Liver (tissue), 9 donors: Measurements from ENCODE around the gene GRID1. TPM values are rescaled to one million over a fixed set of nuclear protein-coding genes. Genes with fewer than 3 reads are reported as not detected.

Experiments used
- DNase-seq: peaks from one replicate; pipeline ENCODE4 v3.0.0-alpha.2; 2017; ENCODE audit warnings: low spot score
- H3K27ac ChIP-seq, 2 donors: one replicate each; pipeline ENCODE4 v1.7.0; 2013; ENCODE audit warnings: inconsistent platforms in 2 of 2, low read length in 2 of 2, control low read depth in 1 of 2, low read depth in 1 of 2, mild to moderate bottlenecking in 1 of 2
- H3K27me3 ChIP-seq, 4 donors: one replicate each; pipeline versions ENCODE4 v1.6.1 to v1.7.0; 2013; ENCODE audit warnings: low read length in 3 of 4, inconsistent platforms in 1 of 4, mild to moderate bottlenecking in 1 of 4, moderate library complexity in 1 of 4; ENCODE audit not compliant: control insufficient read depth in 4 of 4, insufficient read depth in 4 of 4
- H3K36me3 ChIP-seq, 4 donors: one replicate each; pipeline versions ENCODE4 v1.6.1 to v1.7.0; 2013; ENCODE audit warnings: low read length in 3 of 4, mild to moderate bottlenecking in 3 of 4, low read depth in 1 of 4, moderate library complexity in 1 of 4; ENCODE audit not compliant: control insufficient read depth in 4 of 4, insufficient read depth in 3 of 4
- H3K4me1 ChIP-seq, 4 donors: one replicate each; pipeline versions ENCODE4 v1.6.1 to v1.7.0; 2013; ENCODE audit warnings: low read length in 3 of 4, mild to moderate bottlenecking in 3 of 4, moderate library complexity in 1 of 4; ENCODE audit not compliant: control insufficient read depth in 4 of 4, insufficient read depth in 4 of 4
- H3K4me3 ChIP-seq, 3 donors: one replicate each; pipeline versions ENCODE4 v1.6.1 to v1.7.0; 2013; ENCODE audit warnings: low read length in 3 of 3, control low read depth in 1 of 3, low read depth in 1 of 3, mild to moderate bottlenecking in 1 of 3
- H3K9ac ChIP-seq, 2 donors: one replicate each; pipeline ENCODE4 v1.7.0; 2013; ENCODE audit warnings: low read length in 2 of 2, mild to moderate bottlenecking in 2 of 2, moderate library complexity in 2 of 2, control low read depth in 1 of 2, low read depth in 1 of 2
- H3K9me3 ChIP-seq, 4 donors: one replicate each; pipeline versions ENCODE4 v1.6.1 to v1.7.0; 2013; ENCODE audit warnings: low read length in 3 of 4; ENCODE audit not compliant: control insufficient read depth in 4 of 4
- ATF3 ChIP-seq: IDR thresholded peaks from 2 replicates; pipeline ENCODE4 v1.6.1; 2016; ENCODE audit warnings: antibody characterized with exemption
- EGR1 ChIP-seq, 2 donors: IDR thresholded peaks; 2 replicates each; pipeline ENCODE4 v1.6.1; 2016 to 2018; ENCODE audit warnings: antibody characterized with exemption in 2 of 2, low read depth in 2 of 2
- FOXA1 ChIP-seq: IDR thresholded peaks from 2 replicates; pipeline ENCODE4 v1.6.1; 2016; ENCODE audit warnings: antibody characterized with exemption
- FOXA2 ChIP-seq: IDR thresholded peaks from 2 replicates; pipeline ENCODE4 v1.6.1; 2016; ENCODE audit warnings: antibody characterized with exemption
- GABPA ChIP-seq, 2 donors: IDR thresholded peaks in 1 of 2; conservative IDR thresholded peaks in 1 of 2; 2 replicates each; pipeline ENCODE4 v1.6.1; 2016; ENCODE audit warnings: antibody characterized with exemption in 2 of 2, mild to moderate bottlenecking in 1 of 2, moderate library complexity in 1 of 2
- HNF4A ChIP-seq, 2 donors: conservative IDR thresholded peaks; 2 replicates each; pipeline ENCODE4 v1.6.1; 2016; ENCODE audit warnings: antibody characterized with exemption in 2 of 2, mild to moderate bottlenecking in 2 of 2
- HNF4G ChIP-seq: IDR thresholded peaks from 2 replicates; pipeline ENCODE4 v1.6.1; 2016; ENCODE audit warnings: antibody characterized with exemption
- JUND ChIP-seq, 2 donors: IDR thresholded peaks; 2 replicates each; pipeline ENCODE4 v1.6.1; 2016; ENCODE audit warnings: antibody characterized with exemption in 2 of 2
- NR2F2 ChIP-seq: IDR thresholded peaks from 2 replicates; pipeline ENCODE4 v1.6.1; 2016; ENCODE audit warnings: antibody characterized with exemption
- RAD21 ChIP-seq, 2 donors: IDR thresholded peaks; 2 replicates each; pipeline ENCODE4 v1.6.1; 2016; ENCODE audit warnings: antibody characterized with exemption in 2 of 2, mild to moderate bottlenecking in 2 of 2
- RXRA ChIP-seq, 2 donors: IDR thresholded peaks; 2 replicates each; pipeline ENCODE4 v1.6.1; 2017 to 2018; ENCODE audit warnings: antibody characterized with exemption in 2 of 2, mild to moderate bottlenecking in 1 of 2
- SP1 ChIP-seq: IDR thresholded peaks from 2 replicates; pipeline ENCODE4 v1.6.1; 2018; ENCODE audit warnings: antibody characterized with exemption, mild to moderate bottlenecking
- TAF1 ChIP-seq: conservative IDR thresholded peaks from 2 replicates; pipeline ENCODE4 v1.6.1; 2016; ENCODE audit warnings: antibody characterized with exemption, mild to moderate bottlenecking
- YY1 ChIP-seq: IDR thresholded peaks from 2 replicates; pipeline ENCODE4 v1.6.1; 2016; ENCODE audit warnings: antibody characterized with exemption, mild to moderate bottlenecking
- ZBTB33 ChIP-seq: IDR thresholded peaks from 2 replicates; pipeline ENCODE4 v1.6.1; 2016; ENCODE audit warnings: antibody characterized with exemption
- WGBS: extraction: QIAGEN DNeasy Blood & Tissue Kit; methylation state at CpG from one replicate; pipeline ENCODE4 v1.1.7; 2013; 5-methylcytosine and 5-hydroxymethylcytosine counted together
- polyA plus RNA-seq, 2 donors: library from polyadenylated mRNA; stranded (reverse) in 1 of 2; unstranded in 1 of 2; fragments of 200-250 nt in 1 of 2; fragments of >200 nt in 1 of 2; fragmentation: Nextera tagmentation in 1 of 2; extraction: Ambion mirVana in 1 of 2; gene quantifications; one replicate each; pipeline versions ENCODE4 v1.2.1 to v1.2.3, GENCODE V29; 2013 to 2015
- total RNA-seq, 2 donors: library from RNA; depleted of rRNA; stranded (reverse); fragments of >200 nt; gene quantifications; one replicate each; pipeline ENCODE4 v1.2.3, GENCODE V29; 2014
- TF ChIP-seq, protein P1 (sequence below): fragments of 150-350 bp; IDR thresholded peaks from 2 replicates; pipeline ENCODE4 v1.5.1; 2017; ENCODE audit warnings: improper control_type of control experiment, low read depth, low read length; ENCODE audit not compliant: missing input control
- TF ChIP-seq, protein P2 (sequence below): IDR thresholded peaks from 2 replicates; pipeline ENCODE4 v1.6.1; 2016; ENCODE audit warnings: antibody characterized with exemption, mild to moderate bottlenecking
- donor health status: healthy.
- donor health status: healthy.
- donor health status: healthy.
- donor health status: healthy.
- donor health status: healthy.

The GRID1 gene
- total and polyA plus RNA-seq, 4 donors: 0.09 to 0.17 (median 0.14) TPM; not detected in 1

- DNase-seq: no peak
- no peaks in the 10 kb centered on the region for H3K9me3 ChIP-seq
- no peak overlapping the region for H3K9ac ChIP-seq
- H3K4me1 ChIP-seq: peaks cover 0 to 3% (median 0%) of the 10 kb centered on the region in 4 donors
- H3K27ac ChIP-seq: no peak overlapping the region
- 85% methylated on average over 12 of the region's 12 CpGs for WGBS
- H3K27me3 ChIP-seq: no peaks in the 10 kb centered on the region
- TF ChIP-seq HNF4G: no peak
- no peak for TF ChIP-seq YY1
- TF ChIP-seq, protein P1, sequence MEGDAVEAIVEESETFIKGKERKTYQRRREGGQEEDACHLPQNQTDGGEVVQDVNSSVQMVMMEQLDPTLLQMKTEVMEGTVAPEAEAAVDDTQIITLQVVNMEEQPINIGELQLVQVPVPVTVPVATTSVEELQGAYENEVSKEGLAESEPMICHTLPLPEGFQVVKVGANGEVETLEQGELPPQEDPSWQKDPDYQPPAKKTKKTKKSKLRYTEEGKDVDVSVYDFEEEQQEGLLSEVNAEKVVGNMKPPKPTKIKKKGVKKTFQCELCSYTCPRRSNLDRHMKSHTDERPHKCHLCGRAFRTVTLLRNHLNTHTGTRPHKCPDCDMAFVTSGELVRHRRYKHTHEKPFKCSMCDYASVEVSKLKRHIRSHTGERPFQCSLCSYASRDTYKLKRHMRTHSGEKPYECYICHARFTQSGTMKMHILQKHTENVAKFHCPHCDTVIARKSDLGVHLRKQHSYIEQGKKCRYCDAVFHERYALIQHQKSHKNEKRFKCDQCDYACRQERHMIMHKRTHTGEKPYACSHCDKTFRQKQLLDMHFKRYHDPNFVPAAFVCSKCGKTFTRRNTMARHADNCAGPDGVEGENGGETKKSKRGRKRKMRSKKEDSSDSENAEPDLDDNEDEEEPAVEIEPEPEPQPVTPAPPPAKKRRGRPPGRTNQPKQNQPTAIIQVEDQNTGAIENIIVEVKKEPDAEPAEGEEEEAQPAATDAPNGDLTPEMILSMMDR: no peak
- TF ChIP-seq FOXA1: no peak
- no peak for TF ChIP-seq ATF3
- TF ChIP-seq RXRA (IDR thresholded peaks at IDR 0.05): no peak
- TF ChIP-seq FOXA2: no peak
- no peak for TF ChIP-seq JUND (IDR thresholded peaks at IDR 0.05)
- TF ChIP-seq, protein P2, sequence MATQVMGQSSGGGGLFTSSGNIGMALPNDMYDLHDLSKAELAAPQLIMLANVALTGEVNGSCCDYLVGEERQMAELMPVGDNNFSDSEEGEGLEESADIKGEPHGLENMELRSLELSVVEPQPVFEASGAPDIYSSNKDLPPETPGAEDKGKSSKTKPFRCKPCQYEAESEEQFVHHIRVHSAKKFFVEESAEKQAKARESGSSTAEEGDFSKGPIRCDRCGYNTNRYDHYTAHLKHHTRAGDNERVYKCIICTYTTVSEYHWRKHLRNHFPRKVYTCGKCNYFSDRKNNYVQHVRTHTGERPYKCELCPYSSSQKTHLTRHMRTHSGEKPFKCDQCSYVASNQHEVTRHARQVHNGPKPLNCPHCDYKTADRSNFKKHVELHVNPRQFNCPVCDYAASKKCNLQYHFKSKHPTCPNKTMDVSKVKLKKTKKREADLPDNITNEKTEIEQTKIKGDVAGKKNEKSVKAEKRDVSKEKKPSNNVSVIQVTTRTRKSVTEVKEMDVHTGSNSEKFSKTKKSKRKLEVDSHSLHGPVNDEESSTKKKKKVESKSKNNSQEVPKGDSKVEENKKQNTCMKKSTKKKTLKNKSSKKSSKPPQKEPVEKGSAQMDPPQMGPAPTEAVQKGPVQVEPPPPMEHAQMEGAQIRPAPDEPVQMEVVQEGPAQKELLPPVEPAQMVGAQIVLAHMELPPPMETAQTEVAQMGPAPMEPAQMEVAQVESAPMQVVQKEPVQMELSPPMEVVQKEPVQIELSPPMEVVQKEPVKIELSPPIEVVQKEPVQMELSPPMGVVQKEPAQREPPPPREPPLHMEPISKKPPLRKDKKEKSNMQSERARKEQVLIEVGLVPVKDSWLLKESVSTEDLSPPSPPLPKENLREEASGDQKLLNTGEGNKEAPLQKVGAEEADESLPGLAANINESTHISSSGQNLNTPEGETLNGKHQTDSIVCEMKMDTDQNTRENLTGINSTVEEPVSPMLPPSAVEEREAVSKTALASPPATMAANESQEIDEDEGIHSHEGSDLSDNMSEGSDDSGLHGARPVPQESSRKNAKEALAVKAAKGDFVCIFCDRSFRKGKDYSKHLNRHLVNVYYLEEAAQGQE: no peak
- TF ChIP-seq SP1: no peak
- TF ChIP-seq ZBTB33: no peak
- no peak for TF ChIP-seq EGR1 (IDR thresholded peaks at IDR 0.05; ENCODE audit: low read depth in 2 of 2)
- no peak for TF ChIP-seq NR2F2
- no peak for TF ChIP-seq RAD21 (IDR thresholded peaks at IDR 0.05)
- TF ChIP-seq GABPA (IDR thresholded peaks at IDR 0.05 in 1 of 2, conservative IDR thresholded peaks at IDR 0.05 in 1 of 2): no peak
- no peak for TF ChIP-seq HNF4A (conservative IDR thresholded peaks at IDR 0.05)
- H3K4me3 ChIP-seq: no peak overlapping the region
- no peaks in the 10 kb centered on the region for H3K36me3 ChIP-seq
Observed at GRCh38 chr10:86207226-86207625, 159.4 kb downstream of the GRID1 start.

DNA sequence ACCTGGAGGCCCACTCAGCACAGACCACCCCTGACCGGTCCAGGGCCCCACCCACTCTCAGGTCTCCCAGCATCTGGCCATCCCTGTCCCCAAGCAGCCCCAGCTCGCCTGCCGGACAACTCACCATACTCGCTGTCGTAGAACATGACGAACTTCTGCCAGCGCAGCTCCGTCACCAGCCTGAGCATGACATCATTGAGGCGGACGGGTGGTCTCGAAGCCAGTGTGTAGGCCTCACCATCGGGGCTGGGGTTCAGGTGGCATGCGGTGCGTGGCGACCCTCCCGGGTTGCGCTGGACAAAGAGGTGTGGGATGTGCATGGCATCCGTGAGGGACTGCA lies 160.4 kb downstream of the GRID1 start:
- no peak overlapping the region for H3K9ac ChIP-seq
- no peak overlapping the region for H3K4me3 ChIP-seq
- no peak for DNase-seq
- H3K27ac ChIP-seq: no peak overlapping the region
- TF ChIP-seq ATF3 (no peak), HNF4A (conservative IDR thresholded peaks at IDR 0.05) (no peak), SP1 (no peak), RAD21 (IDR thresholded peaks at IDR 0.05) (no peak), FOXA1 (no peak), EGR1 (IDR thresholded peaks at IDR 0.05; ENCODE audit: low read depth in 2 of 2) (no peak), FOXA2 (no peak), HNF4G (no peak), JUND (IDR thresholded peaks at IDR 0.05) (no peak), YY1 (no peak), TAF1 (no peak), RXRA (IDR thresholded peaks at IDR 0.05) (no peak)
- TF ChIP-seq, protein P1: no peak
- TF ChIP-seq, protein P2: no peak
- whole genome bisulfite sequencing: 92% methylated on average over 18 of the region's 18 CpGs
- H3K4me1 ChIP-seq: peaks cover 0 to 3% (median 0%) of the 10 kb centered on the region in 4 donors
- H3K36me3 ChIP-seq: no peaks in the 10 kb centered on the region
- no peaks in the 10 kb centered on the region for H3K27me3 ChIP-seq
- no peaks in the 10 kb centered on the region for H3K9me3 ChIP-seq
